GDM1 (cell line): ENCODE measurements around the gene ZP2.
A peak's percentile ranks its signal among the peaks of the same experiment; 100 is the strongest.
"Not testable (repeated sequence)": the region's sequence is repeated elsewhere in the genome, so short reads cannot be mapped to it uniquely, and the experiment has no call there.

Source experiments
- DNase-seq: peaks from one replicate; lab custom pipeline; 2025; lab: John Stamatoyannopoulos, UW

Gene ZP2

DNA sequence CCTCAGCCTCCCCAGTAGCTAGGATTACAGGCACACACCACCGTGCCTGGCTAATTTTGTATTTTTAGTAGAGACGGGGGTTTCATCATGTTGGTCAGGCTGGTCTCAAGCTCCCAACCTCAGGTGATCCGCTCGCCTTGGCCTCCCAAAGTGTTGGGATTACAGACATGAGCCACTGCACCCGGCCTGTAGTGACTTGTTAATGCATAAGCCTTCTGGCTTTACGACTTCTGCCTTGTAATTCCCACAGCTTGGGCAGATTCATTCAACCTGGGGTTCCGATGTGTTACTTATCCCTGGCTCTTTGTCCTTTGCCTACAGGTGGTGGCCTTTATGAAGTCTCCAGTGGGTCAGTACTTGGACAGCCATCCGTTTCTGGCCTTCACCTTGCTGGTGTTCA is 41.3 kb downstream of the ZP2 start:
- not testable (repeated sequence) for DNase-seq

DNA sequence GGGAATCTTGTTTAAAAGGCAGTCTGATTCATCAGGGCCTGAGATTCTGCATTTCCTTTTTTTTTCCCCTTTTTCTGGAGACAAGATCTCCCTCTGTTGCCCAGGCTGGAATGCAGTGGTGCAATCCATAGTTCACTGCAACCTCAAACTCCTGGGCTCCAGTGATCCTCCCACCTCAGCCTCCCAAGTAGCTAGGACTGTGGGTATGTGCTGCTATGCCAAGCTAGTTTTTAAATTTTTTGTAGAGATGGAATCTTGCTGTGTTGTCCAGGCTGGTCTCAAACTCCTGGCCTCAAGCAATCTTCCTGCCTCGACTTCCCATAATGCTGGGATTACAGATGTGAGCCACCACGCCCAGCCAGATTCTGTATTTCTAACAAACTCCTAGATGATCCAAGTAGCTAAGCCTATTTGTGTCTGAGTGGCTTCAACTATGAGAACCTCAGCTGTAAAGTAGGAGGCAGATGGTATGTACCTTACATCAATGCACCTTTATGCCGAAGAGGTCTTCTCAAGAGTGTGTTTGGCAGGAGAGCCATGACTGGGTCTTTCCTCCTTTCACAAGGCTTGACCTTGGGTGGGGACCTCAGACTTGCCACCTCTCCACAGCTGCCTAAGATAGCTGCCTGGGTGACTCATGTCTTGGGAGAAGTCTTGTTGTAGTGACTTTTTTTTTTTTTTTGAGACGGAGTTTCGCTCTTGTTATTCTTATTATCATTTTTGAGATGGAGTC is 42.0 kb downstream of the ZP2 start:
- no peak for DNase-seq

DNA sequence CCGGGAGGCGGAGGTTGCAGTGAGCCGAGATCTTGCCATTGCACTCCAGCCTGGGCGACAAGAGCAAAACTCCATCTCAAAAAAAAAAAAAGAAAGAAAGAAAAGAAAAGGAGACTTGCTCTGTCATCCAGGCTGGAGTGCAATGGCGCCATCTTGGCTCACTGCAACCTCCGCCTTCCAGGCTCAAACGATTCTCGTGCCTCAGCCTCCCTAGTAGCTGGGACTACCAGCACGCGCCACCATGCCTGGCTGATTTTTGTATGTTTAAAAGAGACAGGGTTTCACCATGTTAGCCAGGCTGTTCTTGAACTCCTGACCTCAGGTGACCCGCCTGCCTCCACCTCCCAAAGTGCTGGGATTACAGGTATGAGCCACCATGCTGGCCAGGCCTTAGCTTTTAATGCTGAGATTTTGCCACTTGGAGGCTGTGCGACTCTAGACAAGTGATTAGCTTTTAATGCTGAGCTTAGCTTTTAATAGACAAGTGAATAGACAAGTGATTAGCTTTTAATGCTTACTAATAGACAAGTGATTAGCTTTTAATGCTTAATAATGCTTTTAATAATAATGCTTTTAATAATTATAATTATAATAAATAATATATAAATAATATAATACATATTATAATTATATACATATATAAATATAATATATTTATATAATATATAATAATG is 43.3 kb downstream of the ZP2 start:
- DNase-seq = no peak

DNA sequence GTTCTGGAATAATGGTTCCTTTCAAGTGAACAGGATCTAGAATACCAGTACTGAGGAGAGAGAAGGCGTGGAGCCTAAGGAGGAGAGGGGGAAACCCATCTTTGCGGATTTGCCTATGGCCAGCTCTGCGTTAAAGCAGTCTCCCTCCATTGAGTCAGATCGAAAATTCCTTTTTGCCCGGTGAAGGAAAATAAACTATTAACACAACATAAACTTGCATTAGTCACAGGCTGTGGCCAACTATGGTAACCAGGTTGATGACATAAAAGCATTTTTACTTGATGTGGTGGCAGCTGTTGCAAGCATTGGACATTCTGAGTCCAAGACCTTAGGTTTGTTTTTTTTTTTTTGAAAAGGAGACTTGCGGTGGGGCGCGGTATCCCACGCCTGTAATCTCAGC is 44.0 kb downstream of the ZP2 start:
- DNase-seq = no peak

- no peak for DNase-seq
Observed at GRCh38 chr16:21166561-21166961, 44.8 kb downstream of the ZP2 start.

DNA sequence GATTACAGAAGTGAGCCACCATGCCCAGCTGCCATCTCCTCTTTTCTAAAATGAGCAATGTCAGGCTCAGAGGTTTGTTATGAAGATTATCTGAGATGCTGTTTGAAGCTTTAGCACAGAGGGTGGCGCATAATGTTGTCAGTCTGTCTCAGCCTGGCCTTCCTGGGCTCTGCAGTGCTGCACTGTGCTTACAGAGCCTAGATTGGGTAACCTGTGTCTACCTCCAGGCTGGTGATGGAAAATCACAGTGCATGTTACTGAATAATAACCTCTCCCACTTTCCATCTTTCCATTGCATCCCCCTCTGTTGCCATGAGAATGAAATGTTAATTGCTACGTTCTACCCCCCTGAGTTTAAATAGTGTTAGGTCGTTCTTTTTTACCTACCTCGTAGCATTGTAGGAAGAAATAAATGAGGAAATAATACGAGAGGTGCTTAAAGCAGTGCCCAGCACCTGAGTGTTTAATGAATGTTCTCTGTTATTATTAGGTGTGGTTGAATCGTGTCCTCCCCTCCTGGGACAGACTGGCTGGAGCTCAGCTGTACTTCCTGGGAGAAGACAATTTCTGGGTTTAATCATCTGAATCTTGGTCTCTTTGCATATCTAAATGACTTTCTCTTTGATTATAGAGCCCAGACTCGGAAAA is 46.7 kb downstream of the ZP2 start:
- no peak for DNase-seq

- no peak for DNase-seq
Observed at GRCh38 chr16:21163576-21163975, 47.8 kb downstream of the ZP2 start.

GRCh38 chr16:21162661-21163151 is 48.7 kb downstream of the ZP2 start:
- DNase-seq = no peak

GRCh38 chr16:21161211-21161610 is 50.2 kb downstream of the ZP2 start:
- DNase-seq = no peak

GRCh38 chr16:21160276-21160675 is 51.1 kb downstream of the ZP2 start:
- no peak for DNase-seq

DNA sequence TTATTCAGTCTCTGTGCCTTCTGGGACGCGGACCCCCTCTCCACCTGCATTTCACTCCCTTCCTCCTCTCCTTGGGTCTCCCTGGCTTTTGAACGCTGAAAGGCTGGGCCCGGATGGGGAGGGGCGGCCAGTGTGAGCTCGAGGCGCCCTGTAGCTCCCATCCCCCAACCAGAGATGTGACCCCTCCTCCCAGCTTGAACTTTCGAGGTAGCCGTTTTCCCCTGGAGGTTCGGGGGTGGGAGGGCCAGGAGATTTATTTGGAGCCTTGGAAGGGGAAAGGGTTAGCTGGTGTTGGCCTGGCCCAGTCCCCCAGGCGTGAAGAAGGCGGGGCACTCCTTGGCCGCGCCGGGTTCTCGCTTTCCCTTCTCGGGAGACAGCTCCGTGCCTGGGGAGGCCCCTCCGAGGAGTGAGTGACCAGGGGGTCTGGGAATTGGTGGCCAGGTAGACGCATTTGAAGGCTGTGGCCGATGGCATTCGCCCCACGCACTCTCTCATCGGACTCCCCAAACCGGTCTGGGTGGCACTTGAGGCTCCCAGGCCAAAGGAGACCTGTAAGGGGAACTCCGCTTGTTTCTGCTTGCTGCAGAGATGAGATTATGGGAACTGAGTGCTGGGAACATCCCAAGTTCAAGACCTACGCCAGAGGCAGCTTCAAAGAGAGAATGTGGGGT is 52.0 kb downstream of the ZP2 start:
- no peak for DNase-seq

- DNase-seq = peak; percentile 47
Observed at GRCh38 chr16:21158208-21159110, 52.9 kb downstream of the ZP2 start, which contains the start of gene LDAF1. TSS of gene LDAF1 (plus strand) at chr16:21158674. CDS start at chr16:21161183, 2,509 bp downstream.

GRCh38 chr16:21157632-21158031 is 53.7 kb downstream of the ZP2 start:
- DNase-seq = no peak

DNA sequence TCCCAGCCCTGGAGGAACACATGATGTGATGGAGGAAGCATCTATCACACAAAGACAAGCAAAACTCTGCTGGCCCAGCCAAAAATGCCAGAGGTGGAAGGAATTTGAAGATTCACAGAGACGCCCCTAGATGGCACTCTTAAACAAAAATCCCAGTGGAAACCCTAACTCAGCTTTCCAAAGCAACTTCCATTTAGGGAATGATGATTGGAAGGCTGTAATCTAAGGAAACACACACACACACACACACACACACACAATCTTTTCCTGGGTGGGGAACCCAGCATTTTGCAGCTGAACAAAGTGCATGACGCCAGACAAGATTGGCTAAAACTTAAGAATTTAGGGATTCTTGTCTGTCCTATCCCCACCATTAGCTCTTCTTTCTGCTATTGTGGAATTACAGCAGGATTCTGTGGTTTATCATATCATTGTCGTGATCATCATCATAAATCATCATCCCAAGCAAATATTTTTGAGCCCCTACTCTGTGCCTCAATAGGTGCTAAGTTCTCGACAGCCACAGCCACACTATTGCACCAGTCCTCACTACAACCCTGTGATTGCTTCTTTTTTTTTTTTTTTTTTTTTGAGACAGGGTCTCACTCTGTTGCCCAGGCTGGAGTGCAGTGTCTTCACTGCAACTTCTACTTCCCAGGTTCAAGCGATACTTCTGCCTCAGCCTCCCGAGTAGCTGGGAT is 54.5 kb downstream of the ZP2 start:
- DNase-seq = no peak

DNA sequence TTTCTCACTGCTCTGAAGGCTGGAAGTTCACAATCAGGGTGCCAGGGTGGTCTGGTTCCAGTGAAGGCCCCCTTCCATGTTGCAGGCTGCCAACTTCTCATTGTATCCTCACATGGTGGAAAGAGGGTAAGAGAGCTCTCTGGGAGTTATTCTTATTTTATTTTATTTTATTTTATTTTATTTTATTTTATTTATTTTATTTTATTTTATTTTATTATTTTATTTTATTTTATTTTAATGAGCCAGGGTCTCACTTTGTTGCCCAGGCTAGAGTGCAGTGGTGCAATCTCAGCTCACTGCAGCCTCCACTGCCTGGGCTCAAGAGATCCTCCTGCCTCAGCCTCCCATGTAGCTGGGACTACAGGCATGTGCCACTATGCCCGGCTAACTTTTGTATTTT is 55.4 kb downstream of the ZP2 start:
- not testable (repeated sequence) for DNase-seq

- DNase-seq = not testable (repeated sequence)
Observed at GRCh38 chr16:21153124-21153729, 58.1 kb downstream of the ZP2 start.

- DNase-seq = not testable (repeated sequence)
Observed at GRCh38 chr16:21152160-21153030, 59.0 kb downstream of the ZP2 start.

DNA sequence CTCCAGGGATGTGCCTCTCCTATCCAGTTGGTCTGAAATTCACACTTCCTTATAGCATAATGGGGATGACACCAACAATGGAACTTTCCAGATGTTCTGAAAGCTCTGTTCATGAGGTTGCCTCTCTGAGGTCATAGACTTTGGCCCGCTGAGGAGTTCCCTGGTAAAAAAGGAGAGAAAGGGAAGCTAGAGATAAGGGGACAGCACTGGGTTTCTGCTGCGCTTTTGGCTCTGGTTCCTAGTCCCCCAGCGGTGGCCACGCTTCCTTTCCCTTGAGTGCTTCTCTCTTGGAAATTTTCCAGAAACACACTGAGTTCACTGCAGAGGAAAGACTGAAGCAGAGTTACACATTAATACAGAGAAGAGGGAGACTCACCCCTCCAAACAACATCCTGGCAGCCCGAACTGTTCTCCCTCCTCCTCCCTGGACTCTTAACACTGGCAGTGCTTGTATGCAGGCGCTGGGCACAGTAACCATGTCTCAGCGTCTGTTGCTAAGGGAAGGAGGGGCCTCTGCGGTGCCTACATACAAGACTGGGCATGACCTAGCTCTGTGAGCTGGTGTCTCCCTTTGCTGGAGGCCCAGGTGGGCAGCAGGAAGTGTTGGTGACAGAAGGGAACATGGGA is 60.9 kb downstream of the ZP2 start, which contains the start of gene DNAH3:
TSS of gene DNAH3 (minus strand) at position 472 of the 627 bp plus-strand sequence. CDS start 527 bp downstream, outside the sequence.
- peak; percentile 35 for DNase-seq
